HG03196 (cell line): ENCODE results near the gene ACACA.

Experiments used
- ATAC-seq: cut with Tn5 transposase; IDR thresholded peaks from one replicate; pipeline ENCODE4 v1.9.1; 2021; ENCODE audit not compliant: unreplicated experiment

Gene ACACA

GRCh38 chr17:37142294-37142896, 264.2 kb downstream of the ACACA start:
- ATAC-seq, result no peak

- no peak for ATAC-seq
Observed at GRCh38 chr17:37138571-37139120, 268.0 kb downstream of the ACACA start.

DNA sequence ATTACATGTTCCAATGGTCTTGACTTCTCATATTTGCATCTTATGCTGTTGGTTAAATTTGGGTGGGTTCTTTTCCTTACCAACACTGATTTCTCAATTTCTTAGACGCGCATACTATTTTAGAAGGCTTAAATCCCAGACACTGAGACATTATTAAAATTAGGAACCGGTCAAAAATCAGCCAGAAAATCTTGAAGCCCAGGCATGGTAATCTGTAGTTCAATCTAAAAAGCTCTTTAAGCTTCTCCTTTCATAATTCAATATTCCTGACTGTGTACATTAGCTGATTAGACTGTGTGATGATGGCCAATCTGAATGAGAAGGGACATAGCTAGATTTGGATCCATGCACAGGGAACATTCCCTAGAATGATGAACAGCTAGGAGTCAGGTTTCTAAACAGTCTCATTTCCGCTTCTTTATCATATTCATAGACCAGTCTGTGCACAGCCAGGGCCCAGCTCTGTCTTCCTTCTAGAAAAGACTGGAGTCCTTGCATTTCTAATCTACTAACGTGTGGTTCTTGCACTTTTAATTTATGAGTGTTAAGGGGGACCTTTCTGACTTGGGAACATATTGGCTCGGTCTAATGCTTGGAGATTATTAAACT, 268.6 kb downstream of the ACACA start:
- no peak for ATAC-seq

- no peak for ATAC-seq
Observed at GRCh38 chr17:37137070-37137610, 269.5 kb downstream of the ACACA start.

- no peak for ATAC-seq
Observed at GRCh38 chr17:37135576-37135975, 271.1 kb downstream of the ACACA start.

DNA sequence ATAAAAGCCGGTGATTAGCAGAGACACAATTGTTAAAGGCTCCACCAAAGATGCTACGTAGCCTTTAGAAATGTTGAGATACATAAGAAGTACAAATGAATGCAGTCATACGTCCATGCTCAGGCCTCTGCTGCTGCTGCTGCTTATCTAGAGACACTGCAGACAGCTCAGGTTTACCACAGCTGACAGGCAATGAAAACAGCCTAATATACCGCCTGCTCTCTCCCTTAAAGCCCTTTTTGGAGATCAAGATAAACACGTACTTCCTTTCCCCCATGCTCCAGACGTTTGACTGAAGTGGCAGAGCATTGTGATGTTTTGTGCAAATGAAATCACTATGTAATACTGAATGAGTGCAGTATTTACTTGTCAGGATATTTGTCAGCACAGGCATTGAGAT, 272.6 kb downstream of the ACACA start:
- no peak for ATAC-seq

GRCh38 chr17:37133136-37133535, 273.5 kb downstream of the ACACA start:
- no peak for ATAC-seq

DNA sequence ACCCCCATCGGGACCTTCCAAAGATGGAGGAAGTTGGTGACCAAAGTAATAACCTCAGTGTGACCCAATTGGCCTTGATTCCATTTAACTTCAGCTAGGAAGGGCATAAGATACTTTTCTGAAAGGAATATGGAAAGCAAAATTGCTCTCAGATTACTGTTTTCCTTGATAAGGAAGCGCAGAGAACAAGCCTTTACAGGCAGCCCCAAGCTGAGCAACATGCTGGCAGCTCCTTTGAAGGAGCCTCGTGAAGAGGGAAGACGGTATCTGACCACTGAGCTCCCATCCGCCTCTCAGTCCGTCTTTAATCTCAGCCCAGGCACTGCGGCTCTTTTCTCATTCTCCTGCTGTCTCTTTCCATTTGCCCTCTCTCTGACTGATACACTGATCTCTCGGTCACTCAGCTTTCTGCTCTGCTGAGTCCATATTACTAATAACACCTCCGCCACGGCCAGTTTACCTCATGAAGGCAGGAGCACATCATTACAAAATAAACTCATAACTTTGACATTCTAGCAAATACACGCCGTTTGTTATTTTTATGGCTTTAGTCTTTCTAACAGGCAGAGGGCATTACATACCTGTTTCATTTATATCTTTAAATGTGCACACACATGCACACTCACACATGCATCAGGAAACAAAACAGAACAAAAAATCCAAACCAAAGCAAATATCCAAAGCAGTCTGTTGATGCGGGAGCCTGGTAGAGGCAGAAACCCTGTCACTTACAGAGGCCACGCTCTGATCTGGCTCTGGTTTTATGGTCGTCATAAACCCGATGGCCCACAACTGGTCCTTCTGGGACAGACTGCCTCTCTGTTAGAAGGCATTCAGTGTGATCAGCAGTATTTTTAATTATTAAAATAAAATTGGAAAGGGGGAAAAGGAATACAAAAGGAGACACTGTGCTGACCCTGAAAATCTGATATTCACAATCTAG, 274.7 kb downstream of the ACACA start:
- no peak for ATAC-seq

- no peak for ATAC-seq
Observed at GRCh38 chr17:37130984-37131446, 275.6 kb downstream of the ACACA start.

DNA sequence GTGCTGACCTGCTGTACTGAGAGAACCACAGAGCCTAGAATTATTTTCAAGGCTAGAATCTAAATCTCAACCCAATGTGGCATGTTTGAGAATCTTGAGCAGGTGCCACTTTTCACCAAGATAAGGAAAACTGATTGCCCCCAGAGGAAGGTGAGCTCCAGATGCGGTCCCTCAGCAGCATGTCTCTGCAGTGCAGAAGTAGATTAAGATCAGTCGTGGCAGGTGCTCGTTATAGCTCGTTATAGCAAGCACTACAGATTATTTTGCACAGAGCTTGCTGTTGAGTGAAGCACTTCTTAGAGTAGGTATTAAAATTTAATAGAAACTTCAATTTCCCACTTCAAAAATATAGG, 281.8 kb downstream of the ACACA start:
- no peak for ATAC-seq

DNA sequence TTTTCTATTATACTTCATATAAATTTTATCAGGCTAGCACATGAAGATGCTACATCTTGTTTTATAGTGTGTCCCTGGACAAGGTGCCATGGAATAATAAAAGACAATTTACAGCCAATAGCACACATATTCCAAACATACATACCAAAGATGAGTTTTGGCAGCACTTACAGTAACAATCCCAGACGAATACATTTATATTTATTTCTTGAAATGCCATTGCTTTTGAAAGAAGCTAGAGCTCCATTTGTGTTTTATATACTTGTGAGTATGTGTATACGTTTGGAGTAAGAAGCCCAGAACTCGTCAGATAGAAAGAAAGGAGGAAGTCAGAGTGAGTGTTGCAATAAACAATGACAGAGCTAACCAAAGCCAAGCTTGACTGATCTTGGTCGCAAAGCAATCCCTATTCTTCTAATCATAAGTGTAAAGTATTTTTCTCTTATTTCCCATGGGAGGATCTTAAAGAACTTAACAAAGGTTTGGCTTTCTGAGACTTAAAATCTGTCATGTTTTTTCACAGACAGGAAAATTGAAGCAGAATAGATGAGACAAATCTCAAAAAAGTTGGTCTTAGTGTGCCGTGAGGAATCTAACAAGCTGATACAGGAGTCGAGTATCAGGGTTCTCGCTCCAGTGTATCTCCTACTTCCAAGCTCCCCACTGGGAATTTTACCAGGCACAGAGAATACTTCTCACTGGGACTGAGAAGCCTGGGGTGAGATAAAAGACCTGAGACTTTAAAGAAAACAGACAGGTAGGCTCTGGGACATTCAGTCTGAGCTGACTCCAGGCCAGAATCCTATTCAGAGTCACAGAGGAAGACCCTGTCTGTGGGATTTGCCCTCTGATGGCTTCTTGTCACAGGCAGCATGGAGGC, 282.5 kb downstream of the ACACA start:
- no peak for ATAC-seq

- ATAC-seq, result no peak
Observed at GRCh38 chr17:37123386-37123785, 283.2 kb downstream of the ACACA start.

- ATAC-seq, result no peak
Observed at GRCh38 chr17:37121616-37122015, 285.0 kb downstream of the ACACA start.

GRCh38 chr17:37118366-37119137, 288.1 kb downstream of the ACACA start:
- no peak for ATAC-seq

DNA sequence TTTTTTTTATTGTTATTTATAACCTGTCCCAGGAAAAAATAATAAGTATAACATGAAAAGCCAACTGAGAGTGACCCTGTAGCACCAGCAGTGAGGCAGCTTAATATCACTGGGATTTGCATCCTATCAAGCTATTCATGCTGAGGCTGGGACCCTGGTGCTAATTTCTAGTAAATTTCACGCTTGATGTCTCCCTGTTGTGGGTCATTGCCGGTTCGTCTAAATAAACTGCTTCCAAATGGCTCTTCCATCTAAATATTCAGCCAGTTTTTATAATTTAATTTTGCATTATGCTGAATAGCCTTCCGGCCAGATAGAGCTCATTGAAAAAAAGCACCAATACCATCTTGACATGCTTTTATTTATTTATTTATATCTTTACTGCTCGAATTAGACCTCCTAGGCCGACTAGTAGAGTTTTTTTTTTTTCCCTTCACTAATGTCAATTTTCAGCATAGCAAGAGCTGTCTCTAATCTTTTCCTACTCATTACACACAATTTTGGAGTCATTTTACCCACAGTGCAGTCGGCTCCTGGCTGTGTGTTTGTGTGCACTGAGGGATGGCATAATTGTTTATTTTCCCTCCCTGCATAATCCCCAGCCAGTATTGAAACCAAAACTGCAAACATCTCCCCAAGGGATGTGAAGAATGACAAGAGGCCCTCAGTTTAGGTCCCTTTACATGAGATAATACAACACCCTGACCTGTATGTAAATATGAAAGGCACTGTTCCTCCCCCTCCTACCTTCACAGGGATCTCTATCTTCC, 289.1 kb downstream of the ACACA start:
- ATAC-seq, result no peak

- no peak for ATAC-seq
Observed at GRCh38 chr17:37116671-37117185, 289.9 kb downstream of the ACACA start.

DNA sequence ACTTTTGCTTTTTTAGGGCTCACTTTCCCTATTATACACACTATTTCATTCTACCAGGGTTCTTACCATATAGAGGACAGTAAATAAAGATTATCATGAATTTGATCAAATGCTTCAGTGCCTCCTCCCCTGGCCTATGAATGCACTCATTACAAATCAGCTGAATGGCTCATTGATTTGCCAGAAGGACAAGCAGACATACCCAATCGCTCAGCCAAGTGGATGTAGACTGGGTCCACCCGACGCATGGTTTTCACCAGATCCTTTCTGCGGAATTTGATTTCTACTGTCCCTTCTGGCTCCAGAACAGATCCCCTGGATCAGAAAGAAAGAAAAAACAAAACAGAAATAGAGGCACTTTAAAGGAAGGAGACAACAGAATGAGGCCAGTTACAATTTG, 295.3 kb downstream of the ACACA start:
- ATAC-seq, result no peak

GRCh38 chr17:37110746-37111145, 295.9 kb downstream of the ACACA start:
- no peak for ATAC-seq
